DOHH2 (cell line): Measurements from ENCODE around the gene FANCC.

Experiments used
- CTCF ChIP-seq: fragments of 200-600 bp; sonication (generic); IDR thresholded peaks from one replicate; pipeline ENCODE4 v1.5.1; 2014; ENCODE audit warnings: antibody characterized with exemption, mild to moderate bottlenecking, low read depth, low read length; ENCODE audit not compliant: poor library complexity, severe bottlenecking
- EZH2phosphoT487 ChIP-seq: fragments of 200-600 bp; sonication (generic); IDR thresholded peaks from 2 replicates; pipeline ENCODE4 v1.6.1; 2017; ENCODE audit warnings: borderline replicate concordance, mild to moderate bottlenecking, antibody characterized with exemption, low read length, moderate library complexity, mixed read lengths

GRCh38 chr9:95285307-95285706 is 32.2 kb downstream of the FANCC start:
- no peak for TF ChIP-seq CTCF
- no peak for TF ChIP-seq EZH2phosphoT487
